Epithelial cell of proximal tubule (primary cell): ENCODE data around the gene HIBADH. TPM values are rescaled to one million over a fixed set of nuclear protein-coding genes. Genes with fewer than 3 reads are reported as not detected.
"Not testable (repeated sequence)": the region's sequence is repeated elsewhere in the genome, so short reads cannot be mapped to it uniquely, and the experiment has no call there.

Experiments used
- DNase-seq: peaks from one replicate; pipeline ENCODE4 v3.0.0-alpha.2; 2011; ENCODE audit warnings: low read depth
- H3K4me3 ChIP-seq: 2 replicates; pipeline ENCODE4 v1.5.1; 2011; ENCODE audit warnings: low read depth, mild to moderate bottlenecking, low read length
- total RNA-seq: library from RNA; depleted of rRNA; stranded (reverse); fragments of >200 nt; gene quantifications from 2 replicates; pipeline ENCODE4 v1.2.3, GENCODE V29; 2015
- TF ChIP-seq, protein P1 (sequence below): conservative IDR thresholded peaks from 2 replicates; pipeline ENCODE4 v1.5.1; 2012; ENCODE audit warnings: low read depth, mild to moderate bottlenecking, low read length

The HIBADH gene
- total RNA-seq, 1 donor from 2014 or later = 49.5 TPM

DNA sequence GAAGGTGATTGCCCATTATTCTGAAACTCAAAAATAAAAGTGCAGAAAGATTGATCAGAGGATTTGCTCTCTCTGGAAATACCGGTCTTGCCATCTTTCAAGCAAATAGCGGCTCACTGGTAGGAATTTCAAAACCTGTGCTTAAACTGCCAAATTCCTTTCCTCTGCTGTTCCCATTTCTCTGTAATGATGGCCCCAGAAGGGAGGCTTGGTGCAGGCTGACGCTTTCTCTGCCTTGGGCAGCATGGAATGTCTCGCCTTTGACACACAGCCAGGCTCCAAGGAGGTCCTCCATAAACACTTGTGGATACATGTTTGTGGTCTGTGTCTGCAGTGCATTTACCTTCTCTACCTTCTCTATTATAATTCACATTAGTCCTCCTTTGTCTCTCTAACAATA, 146.8 kb downstream of the HIBADH start:
- DNase-seq = no peak
- no peak overlapping the region for H3K4me3 ChIP-seq
- TF ChIP-seq, protein P1, sequence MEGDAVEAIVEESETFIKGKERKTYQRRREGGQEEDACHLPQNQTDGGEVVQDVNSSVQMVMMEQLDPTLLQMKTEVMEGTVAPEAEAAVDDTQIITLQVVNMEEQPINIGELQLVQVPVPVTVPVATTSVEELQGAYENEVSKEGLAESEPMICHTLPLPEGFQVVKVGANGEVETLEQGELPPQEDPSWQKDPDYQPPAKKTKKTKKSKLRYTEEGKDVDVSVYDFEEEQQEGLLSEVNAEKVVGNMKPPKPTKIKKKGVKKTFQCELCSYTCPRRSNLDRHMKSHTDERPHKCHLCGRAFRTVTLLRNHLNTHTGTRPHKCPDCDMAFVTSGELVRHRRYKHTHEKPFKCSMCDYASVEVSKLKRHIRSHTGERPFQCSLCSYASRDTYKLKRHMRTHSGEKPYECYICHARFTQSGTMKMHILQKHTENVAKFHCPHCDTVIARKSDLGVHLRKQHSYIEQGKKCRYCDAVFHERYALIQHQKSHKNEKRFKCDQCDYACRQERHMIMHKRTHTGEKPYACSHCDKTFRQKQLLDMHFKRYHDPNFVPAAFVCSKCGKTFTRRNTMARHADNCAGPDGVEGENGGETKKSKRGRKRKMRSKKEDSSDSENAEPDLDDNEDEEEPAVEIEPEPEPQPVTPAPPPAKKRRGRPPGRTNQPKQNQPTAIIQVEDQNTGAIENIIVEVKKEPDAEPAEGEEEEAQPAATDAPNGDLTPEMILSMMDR = no peak

DNA sequence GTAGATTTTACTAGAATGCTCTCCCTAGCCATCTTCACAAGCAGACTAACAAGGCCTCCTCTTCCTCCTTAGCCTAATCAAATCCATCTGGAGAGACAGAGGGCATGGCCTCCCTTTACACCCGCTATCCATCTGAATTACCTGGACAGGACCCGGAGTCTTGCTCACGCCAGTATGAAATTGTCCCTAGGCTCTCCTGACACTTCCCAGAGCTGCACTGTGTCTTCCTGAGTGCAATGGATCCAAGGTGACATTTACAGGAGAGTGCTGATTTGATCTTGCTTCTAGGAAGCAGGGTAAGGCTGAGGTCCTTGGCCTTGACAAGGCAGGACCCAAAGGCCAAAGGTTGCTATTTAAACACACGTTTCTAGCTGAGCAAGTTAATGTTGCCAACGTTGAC, 147.8 kb downstream of the HIBADH start:
- TF ChIP-seq, protein P1 = no peak
- DNase-seq = no peak
- H3K4me3 ChIP-seq = no peak overlapping the region

DNA sequence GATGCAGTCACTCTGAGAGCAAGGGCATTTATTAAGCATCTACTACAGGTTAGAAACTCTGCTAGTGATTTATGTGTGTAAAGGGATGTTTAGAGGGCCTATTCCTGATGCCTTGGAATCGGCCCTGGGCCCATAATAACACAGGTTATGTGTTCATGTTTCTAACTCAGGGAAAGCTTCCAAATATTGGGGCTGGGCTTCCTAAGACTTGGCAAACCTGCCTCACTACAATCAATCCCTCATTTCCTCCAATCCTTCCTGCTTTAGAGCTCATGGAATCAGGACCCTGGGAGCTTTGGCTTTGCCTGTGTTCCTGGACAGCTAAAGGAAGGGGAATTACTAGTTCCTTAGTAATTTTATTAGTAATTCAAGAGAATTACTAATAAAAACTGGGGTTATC, 148.8 kb downstream of the HIBADH start:
- TF ChIP-seq, protein P1 = no peak
- no peak for DNase-seq

DNA sequence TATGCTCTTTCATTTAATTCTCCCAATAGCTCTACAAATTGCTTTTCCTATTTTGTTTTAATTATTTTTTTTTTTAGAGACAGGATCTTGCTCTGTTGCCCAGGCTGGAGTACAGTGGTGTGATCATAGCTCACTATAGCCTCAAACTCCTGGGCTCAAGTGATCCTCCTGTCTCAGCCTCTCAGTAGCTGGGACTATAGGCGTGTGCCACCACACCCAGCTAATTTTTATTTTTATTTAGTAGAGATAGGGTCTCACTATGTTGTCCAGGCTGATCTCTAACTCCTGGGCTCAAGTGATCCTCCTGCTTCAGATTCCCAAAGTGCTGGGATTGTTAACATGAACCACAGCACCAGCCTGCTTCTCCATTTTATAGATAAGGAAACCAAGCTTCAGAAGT, 151.3 kb downstream of the HIBADH start:
- not testable (repeated sequence) for DNase-seq, H3K4me3 ChIP-seq

More for the DNA sequence above, 148.8 kb downstream of the HIBADH start:
- H3K4me3 ChIP-seq = no peak overlapping the region

DNA sequence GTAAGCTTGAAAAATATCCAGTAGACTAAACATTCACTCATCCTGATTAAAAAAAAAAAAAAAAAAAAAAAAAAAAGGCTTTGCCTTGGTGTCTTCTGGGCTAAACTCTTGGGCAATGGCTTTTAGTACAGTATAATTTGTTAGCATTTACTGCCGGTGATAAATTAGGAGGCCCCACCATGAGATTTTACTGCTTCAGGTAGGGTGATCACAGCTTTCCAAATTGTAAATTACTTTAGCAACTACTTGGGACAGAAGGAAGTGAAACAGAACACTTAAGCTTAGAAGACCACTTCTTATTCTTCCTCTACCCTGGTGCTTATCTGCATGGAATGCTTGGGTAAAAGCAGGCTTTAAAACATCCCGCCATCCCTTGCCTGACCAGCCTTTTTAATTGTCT, 152.1 kb downstream of the HIBADH start:
- no peak overlapping the region for H3K4me3 ChIP-seq
- DNase-seq = no peak
- TF ChIP-seq, protein P1 = no peak

DNA sequence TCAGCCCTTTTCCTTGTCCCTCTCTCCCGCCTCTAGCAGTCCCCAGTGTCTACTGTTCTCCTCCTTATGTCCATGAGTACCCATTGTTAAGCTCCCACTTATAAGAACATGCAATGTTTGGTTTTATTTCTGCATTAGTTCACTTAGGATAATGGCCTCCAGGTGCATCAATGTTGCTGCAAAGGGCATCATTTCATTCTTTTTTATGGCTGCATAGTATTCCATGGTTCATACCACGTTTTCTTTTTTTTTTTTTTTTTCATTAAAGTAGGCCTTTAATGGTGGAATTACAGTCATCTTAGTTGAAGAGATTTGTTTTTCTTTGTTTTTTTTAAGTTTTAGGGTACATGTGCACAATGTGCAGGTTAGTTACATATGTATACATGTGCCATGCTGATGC, 160.8 kb downstream of the HIBADH start:
- not testable (repeated sequence) for DNase-seq, H3K4me3 ChIP-seq

DNA sequence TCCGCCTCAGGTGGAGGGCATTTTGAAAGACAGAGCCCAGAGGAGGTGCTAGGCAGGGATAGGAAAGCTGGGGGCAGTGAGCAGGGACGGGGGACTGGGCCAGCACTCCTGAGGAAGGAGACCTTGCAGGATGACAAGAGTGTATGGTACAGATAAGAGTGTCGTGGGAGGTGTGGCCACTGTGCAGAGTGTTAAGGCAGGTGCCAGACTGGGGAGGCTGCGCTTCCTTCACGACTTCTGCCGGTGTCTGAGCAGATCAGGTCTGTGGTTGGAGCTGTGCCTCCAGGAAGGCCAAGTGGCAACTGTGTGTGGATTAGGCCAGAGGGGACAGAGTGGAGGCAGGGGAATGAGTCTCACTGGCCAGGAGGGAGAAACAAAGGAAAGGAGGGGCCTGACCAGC, 161.7 kb downstream of the HIBADH start:
- DNase-seq = no peak
- no peak overlapping the region for H3K4me3 ChIP-seq
- TF ChIP-seq, protein P1 = no peak

DNA sequence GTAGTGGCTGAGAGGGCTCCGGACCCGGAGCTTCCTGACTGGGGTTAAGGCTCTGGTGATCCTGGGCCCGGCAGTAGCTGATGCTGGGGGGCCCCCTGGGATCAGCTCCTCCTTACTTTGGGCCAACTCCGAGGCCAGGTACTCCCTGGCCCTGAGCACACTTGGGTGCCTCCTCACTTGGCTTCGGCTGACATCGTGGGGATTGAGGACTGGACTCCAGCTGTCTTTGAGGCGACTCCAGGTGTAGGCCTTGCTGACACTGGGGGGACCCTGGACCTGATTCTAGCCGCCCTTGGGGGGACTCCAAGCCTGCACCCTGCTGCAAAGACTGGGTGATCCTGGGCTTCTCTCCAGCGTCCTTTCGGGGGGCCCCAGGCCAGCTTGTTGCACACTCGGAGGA, 170.5 kb downstream of the HIBADH start:
- no peak overlapping the region for H3K4me3 ChIP-seq
- TF ChIP-seq, protein P1 = no peak
- no peak for DNase-seq
